ENCODE data around the gene UROC1. TPM values are rescaled to one million over a fixed set of nuclear protein-coding genes. Genes with fewer than 3 reads are reported as not detected.

The UROC1 gene
- total and polyA plus RNA-seq, 2 donors (not counting 1 experiment from before 2014, with no cell fraction given), result not detected

GRCh38 chr3:126538966-126539365 is 21.4 kb upstream of the UROC1 start:
- Histone ChIP-seq H3K9ac (ENCODE audit: low read length) (no peak overlapping the region), H3K9me3 (ENCODE audit: control extremely low read depth in 1 of 3, control insufficient read depth in 2 of 3, insufficient read depth in 1 of 3, low read length in 2 of 3) (peaks cover 0 to 8% (median 0%) of the 10 kb centered on the region in 3 donors), H4K20me1 (ENCODE audit: control insufficient read depth, insufficient read depth, low read length, poor library complexity, severe bottlenecking) (no peaks in the 10 kb centered on the region), H3K27me3 (replicated peaks in 1 of 4; ENCODE audit: control extremely low read depth in 1 of 4, control insufficient read depth in 3 of 4, insufficient read depth in 4 of 4, low read length in 3 of 4) (peaks cover 0 to 4% (median 0%) of the 10 kb centered on the region in 4 experiments), H3K27ac (ENCODE audit: low read length in 2 of 2) (no peak overlapping the region), H2AFZ (ENCODE audit: insufficient read depth, low read depth, low read length, poor library complexity, severe bottlenecking) (no peak overlapping the region), H3K79me2 (ENCODE audit: control insufficient read depth, insufficient read depth, low read length) (no peaks in the 10 kb centered on the region), H3K4me3 (ENCODE audit: control extremely low read depth in 1 of 5, extremely low read depth in 1 of 5, insufficient read depth in 1 of 5, low read depth in 2 of 5, low read length in 4 of 5) (no peak overlapping the region), H3K4me2 (replicated peaks; ENCODE audit: low read depth, low read length, poor library complexity, severe bottlenecking) (no peak overlapping the region), H3K4me1 (ENCODE audit: control insufficient read depth in 2 of 2, insufficient read depth in 2 of 2, low read length in 2 of 2) (peaks cover 0 to 6% of the 10 kb centered on the region in 2 donors), H3K36me3 (replicated peaks in 1 of 2; ENCODE audit: control extremely low read depth in 1 of 2, control insufficient read depth in 1 of 2, extremely low read depth in 1 of 2, insufficient read depth in 2 of 2, low read length in 1 of 2) (no peaks in the 10 kb centered on the region)
- CTCF ChIA-PET, result interaction anchor here (1.2 kb wide), 1 partner anchor 16 kb away, joined by 3 read pairs; no protein-coding TSS in a partner anchor
- H3K27ac Mint-ChIP-seq, result no peak overlapping the region
- peaks cover 11% of the 10 kb centered on the region for H3K27me3 Mint-ChIP-seq
- POLR2A ChIA-PET, result no interaction called here
- H3K4me1 Mint-ChIP-seq, result no peaks in the 10 kb centered on the region
- no peak overlapping the region for H3K4me3 Mint-ChIP-seq
- intact Hi-C loops (cut with micrococcal nuclease), result no loop called here
- WGBS (ENCODE audit: insufficient coverage), result 81% methylated on average over 3 of the region's 5 CpGs
- TF ChIP-seq CTCF (IDR thresholded peaks at IDR 0.05) (no peak), EZH2 (IDR thresholded peaks at IDR 0.05; ENCODE audit: borderline replicate concordance, insufficient read depth, low read depth, low read length, poor library complexity, severe bottlenecking) (no peak)
- no peaks in the 10 kb centered on the region for H3K9me3 Mint-ChIP-seq (ENCODE audit: insufficient read depth)
- DNase-seq, result no peak
- no peak for ATAC-seq (ENCODE audit: low read depth)

GRCh38 chr3:126538316-126538715 is 20.7 kb upstream of the UROC1 start:
- TF ChIP-seq EZH2 (IDR thresholded peaks at IDR 0.05; ENCODE audit: borderline replicate concordance, insufficient read depth, low read depth, low read length, poor library complexity, severe bottlenecking), result no peak
- no peak for TF ChIP-seq CTCF (IDR thresholded peaks at IDR 0.05)
- Mint-ChIP-seq H3K4me3 (no peak overlapping the region), H3K9me3 (ENCODE audit: insufficient read depth) (no peaks in the 10 kb centered on the region), H3K27ac (no peak overlapping the region), H3K27me3 (peaks cover 11% of the 10 kb centered on the region), H3K4me1 (no peaks in the 10 kb centered on the region)
- Histone ChIP-seq H3K4me3 (ENCODE audit: control extremely low read depth in 1 of 5, extremely low read depth in 1 of 5, insufficient read depth in 1 of 5, low read depth in 2 of 5, low read length in 4 of 5) (no peak overlapping the region), H3K9ac (ENCODE audit: low read length) (no peak overlapping the region), H3K4me2 (replicated peaks; ENCODE audit: low read depth, low read length, poor library complexity, severe bottlenecking) (no peak overlapping the region), H3K36me3 (replicated peaks in 1 of 2; ENCODE audit: control extremely low read depth in 1 of 2, control insufficient read depth in 1 of 2, extremely low read depth in 1 of 2, insufficient read depth in 2 of 2, low read length in 1 of 2) (no peaks in the 10 kb centered on the region), H3K4me1 (ENCODE audit: control insufficient read depth in 2 of 2, insufficient read depth in 2 of 2, low read length in 2 of 2) (peaks cover 0 to 6% of the 10 kb centered on the region in 2 donors), H2AFZ (ENCODE audit: insufficient read depth, low read depth, low read length, poor library complexity, severe bottlenecking) (no peak overlapping the region), H3K9me3 (ENCODE audit: control extremely low read depth in 1 of 3, control insufficient read depth in 2 of 3, insufficient read depth in 1 of 3, low read length in 2 of 3) (peaks cover 0 to 8% (median 0%) of the 10 kb centered on the region in 3 donors), H3K27ac (ENCODE audit: low read length in 2 of 2) (no peak overlapping the region), H3K27me3 (replicated peaks in 1 of 4; ENCODE audit: control extremely low read depth in 1 of 4, control insufficient read depth in 3 of 4, insufficient read depth in 4 of 4, low read length in 3 of 4) (peaks cover 0 to 4% (median 0%) of the 10 kb centered on the region in 4 experiments), H3K79me2 (ENCODE audit: control insufficient read depth, insufficient read depth, low read length) (no peaks in the 10 kb centered on the region), H4K20me1 (ENCODE audit: control insufficient read depth, insufficient read depth, low read length, poor library complexity, severe bottlenecking) (no peaks in the 10 kb centered on the region)
- intact Hi-C loops (cut with micrococcal nuclease), result no loop called here
- WGBS (ENCODE audit: insufficient coverage), result 96% methylated on average over 9 of the region's 9 CpGs
- no peak for DNase-seq
- POLR2A ChIA-PET, result no interaction called here
- CTCF ChIA-PET, result interaction anchor here (1.2 kb wide), 1 partner anchor 16 kb away, joined by 3 read pairs; no protein-coding TSS in a partner anchor
- no peak for ATAC-seq (ENCODE audit: low read depth)
